Erythroblast (primary cell): ENCODE measurements around the gene HDAC7.

Experiments used
- GATA1 ChIP-seq: IDR thresholded peaks from 2 replicates; pipeline ENCODE4 v1.6.1; 2011; ENCODE audit warnings: low read depth, mild to moderate bottlenecking, control low read depth, low read length, moderate library complexity
- POLR2A ChIP-seq: IDR thresholded peaks from 2 replicates; pipeline ENCODE4 v1.6.1; 2011; ENCODE audit warnings: mild to moderate bottlenecking, low read length

- TF ChIP-seq POLR2A (no peak), GATA1 (no peak)
Measured at GRCh38 chr12:47808050-47808449, 11.7 kb downstream of the HDAC7 start.
